ENCODE measurements around the gene NCOR1. TPM values are rescaled to one million over a fixed set of nuclear protein-coding genes. Genes with fewer than 3 reads are reported as not detected.

The NCOR1 gene
- total RNA-seq, 1 experiment from 2014 or later = 124 TPM

GRCh38 chr17:16191604-16192003 lies 23.7 kb downstream of the NCOR1 start (continued):
- TF ChIP-seq NR2C2 (CRISPR knock-in tag; IDR thresholded peaks at IDR 0.05) = no peak
- TF ChIP-seq, protein P1, sequence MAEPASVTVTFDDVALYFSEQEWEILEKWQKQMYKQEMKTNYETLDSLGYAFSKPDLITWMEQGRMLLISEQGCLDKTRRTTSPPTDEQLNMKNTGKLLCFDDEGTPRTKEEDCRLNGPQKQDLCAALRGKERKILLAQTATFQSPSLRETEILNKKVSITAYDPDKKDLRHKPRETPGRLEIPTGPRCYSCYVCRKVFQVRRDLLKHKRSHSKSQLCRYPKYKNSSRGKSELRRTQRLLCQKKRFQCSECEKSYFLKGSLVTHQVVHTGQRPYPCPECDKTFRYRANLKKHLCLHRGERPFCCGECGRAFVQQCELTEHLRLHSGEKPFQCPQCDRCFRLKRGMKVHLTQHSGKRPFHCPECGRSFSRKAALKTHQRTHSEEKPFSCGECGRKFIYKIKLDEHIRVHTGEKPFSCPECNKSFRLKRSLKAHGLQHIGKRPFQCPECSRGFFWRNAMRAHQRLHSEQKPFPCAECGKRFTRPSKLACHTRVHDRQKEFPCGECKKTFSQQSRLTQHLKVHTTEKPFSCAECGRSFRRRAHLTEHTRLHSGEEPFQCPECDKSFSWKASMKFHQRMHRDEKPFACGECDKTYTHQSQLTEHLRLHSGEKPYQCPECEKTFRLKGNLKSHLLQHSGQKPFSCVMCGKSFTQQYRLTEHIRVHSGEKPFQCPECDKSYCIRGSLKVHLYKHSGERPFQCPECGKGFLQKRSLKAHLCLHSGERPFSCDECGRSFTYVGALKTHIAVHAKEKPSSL (CRISPR knock-in tag; conservative IDR thresholded peaks at IDR 0.05) = no peak
- no peak for TF ChIP-seq PREB (CRISPR knock-in tag; IDR thresholded peaks at IDR 0.05; ENCODE audit: borderline replicate concordance)
- no peak for TF ChIP-seq ATF1 (CRISPR knock-in tag; IDR thresholded peaks at IDR 0.05)
- no peak for TF ChIP-seq FOXJ3 (CRISPR knock-in tag; IDR thresholded peaks at IDR 0.05; ENCODE audit: borderline replicate concordance)

GRCh38 chr17:16190703-16191360 lies 24.5 kb downstream of the NCOR1 start:
- Mint-ChIP-seq H3K27ac (peak overlapping the region; percentile 57; the same call in 1 of the 2 replicates), H3K4me3 (no peak overlapping the region), H3K4me1 (no peaks in the 10 kb centered on the region), H3K36me3 (peaks cover 24% of the 10 kb centered on the region), H3K9me3 (no peaks in the 10 kb centered on the region), H3K27me3 (ENCODE audit: low read depth) (no peaks in the 10 kb centered on the region)
- CTCF ChIA-PET = interaction anchor here (0.6 kb wide), 1 partner anchor 20 kb away, joined by 3 read pairs; no protein-coding TSS in a partner anchor
- no peak for TF ChIP-seq SP1 (CRISPR knock-in tag; conservative IDR thresholded peaks at IDR 0.05)
- no peak for TF ChIP-seq ESRRA (CRISPR knock-in tag; IDR thresholded peaks at IDR 0.05; ENCODE audit: borderline replicate concordance)
- no peak for TF ChIP-seq SMAD3 (CRISPR knock-in tag; IDR thresholded peaks at IDR 0.05; ENCODE audit: borderline replicate concordance)
- TF ChIP-seq, protein P2, sequence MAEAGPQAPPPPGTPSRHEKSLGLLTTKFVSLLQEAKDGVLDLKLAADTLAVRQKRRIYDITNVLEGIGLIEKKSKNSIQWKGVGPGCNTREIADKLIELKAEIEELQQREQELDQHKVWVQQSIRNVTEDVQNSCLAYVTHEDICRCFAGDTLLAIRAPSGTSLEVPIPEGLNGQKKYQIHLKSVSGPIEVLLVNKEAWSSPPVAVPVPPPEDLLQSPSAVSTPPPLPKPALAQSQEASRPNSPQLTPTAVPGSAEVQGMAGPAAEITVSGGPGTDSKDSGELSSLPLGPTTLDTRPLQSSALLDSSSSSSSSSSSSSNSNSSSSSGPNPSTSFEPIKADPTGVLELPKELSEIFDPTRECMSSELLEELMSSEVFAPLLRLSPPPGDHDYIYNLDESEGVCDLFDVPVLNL (CRISPR knock-in tag; IDR thresholded peaks at IDR 0.05; ENCODE audit: borderline replicate concordance, low read depth) = no peak
- TF ChIP-seq CREM (CRISPR knock-in tag; IDR thresholded peaks at IDR 0.05) = no peak
- no peak for TF ChIP-seq TP53 (CRISPR knock-in tag; IDR thresholded peaks at IDR 0.05)
- no peak for TF ChIP-seq PREB (CRISPR knock-in tag; IDR thresholded peaks at IDR 0.05; ENCODE audit: borderline replicate concordance)
- TF ChIP-seq PRRX2 (CRISPR knock-in tag; IDR thresholded peaks at IDR 0.05) = no peak
- no peak for TF ChIP-seq GRHL2 (CRISPR knock-in tag; IDR thresholded peaks at IDR 0.05; ENCODE audit: insufficient replicate concordance, severe bottlenecking)
- TF ChIP-seq ZMAT4 (CRISPR knock-in tag; IDR thresholded peaks at IDR 0.05) = no peak
- ATAC-seq (no peak), DNase-seq (ENCODE audit: low spot score) (no peak)
- POLR2A ChIA-PET = no interaction called here

GRCh38 chr17:16189791-16190348 lies 25.5 kb downstream of the NCOR1 start:
- Mint-ChIP-seq H3K4me3 (no peak overlapping the region), H3K36me3 (peaks cover 29% of the 10 kb centered on the region), H3K27ac (no peak overlapping the region), H3K27me3 (ENCODE audit: low read depth) (no peaks in the 10 kb centered on the region), H3K4me1 (no peaks in the 10 kb centered on the region), H3K9me3 (no peaks in the 10 kb centered on the region)
- no peak for DNase-seq (ENCODE audit: low spot score)
- ATAC-seq = no peak
- POLR2A ChIA-PET = interaction anchor here (0.7 kb wide), 1 partner anchor 173 kb away, joined by 3 read pairs; no protein-coding TSS in a partner anchor
- CTCF ChIA-PET = interaction anchor here (0.6 kb wide), 1 partner anchor 21 kb away, joined by 3 read pairs; no protein-coding TSS in a partner anchor
- TF ChIP-seq GTF2I (CRISPR knock-in tag; conservative IDR thresholded peaks at IDR 0.05) (no peak), TEAD4 (CRISPR knock-in tag; IDR thresholded peaks at IDR 0.05) (no peak), CREB1 (CRISPR knock-in tag; IDR thresholded peaks at IDR 0.05) (no peak), ZNF219 (CRISPR knock-in tag; IDR thresholded peaks at IDR 0.05; ENCODE audit: borderline replicate concordance) (no peak), ELF4 (CRISPR knock-in tag; IDR thresholded peaks at IDR 0.05; ENCODE audit: low read depth) (no peak), NR3C1 (CRISPR knock-in tag; conservative IDR thresholded peaks at IDR 0.05; ENCODE audit: low read depth) (no peak), TP53 (CRISPR knock-in tag; IDR thresholded peaks at IDR 0.05) (no peak), HMGXB4 (CRISPR knock-in tag; IDR thresholded peaks at IDR 0.05) (no peak)
- TF ChIP-seq, protein P3, sequence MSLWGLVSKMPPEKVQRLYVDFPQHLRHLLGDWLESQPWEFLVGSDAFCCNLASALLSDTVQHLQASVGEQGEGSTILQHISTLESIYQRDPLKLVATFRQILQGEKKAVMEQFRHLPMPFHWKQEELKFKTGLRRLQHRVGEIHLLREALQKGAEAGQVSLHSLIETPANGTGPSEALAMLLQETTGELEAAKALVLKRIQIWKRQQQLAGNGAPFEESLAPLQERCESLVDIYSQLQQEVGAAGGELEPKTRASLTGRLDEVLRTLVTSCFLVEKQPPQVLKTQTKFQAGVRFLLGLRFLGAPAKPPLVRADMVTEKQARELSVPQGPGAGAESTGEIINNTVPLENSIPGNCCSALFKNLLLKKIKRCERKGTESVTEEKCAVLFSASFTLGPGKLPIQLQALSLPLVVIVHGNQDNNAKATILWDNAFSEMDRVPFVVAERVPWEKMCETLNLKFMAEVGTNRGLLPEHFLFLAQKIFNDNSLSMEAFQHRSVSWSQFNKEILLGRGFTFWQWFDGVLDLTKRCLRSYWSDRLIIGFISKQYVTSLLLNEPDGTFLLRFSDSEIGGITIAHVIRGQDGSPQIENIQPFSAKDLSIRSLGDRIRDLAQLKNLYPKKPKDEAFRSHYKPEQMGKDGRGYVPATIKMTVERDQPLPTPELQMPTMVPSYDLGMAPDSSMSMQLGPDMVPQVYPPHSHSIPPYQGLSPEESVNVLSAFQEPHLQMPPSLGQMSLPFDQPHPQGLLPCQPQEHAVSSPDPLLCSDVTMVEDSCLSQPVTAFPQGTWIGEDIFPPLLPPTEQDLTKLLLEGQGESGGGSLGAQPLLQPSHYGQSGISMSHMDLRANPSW (CRISPR knock-in tag; conservative IDR thresholded peaks at IDR 0.05; ENCODE audit: low read depth) = no peak

All from WTC11 (cell line).